CD14-positive monocyte (primary cell): ENCODE measurements around the gene GPN1. TPM values are rescaled to one million over a fixed set of nuclear protein-coding genes. Genes with fewer than 3 reads are reported as not detected.

Experiments
- DNase-seq, 3 donors: peaks; one replicate each; pipeline ENCODE4 v3.0.0-alpha.2; 2011 to 2022
- H2AFZ ChIP-seq: 2 replicates; pipeline ENCODE4 v1.6.0; 2012; ENCODE audit warnings: mild to moderate bottlenecking, low read depth, low read length, inconsistent platforms; ENCODE audit not compliant: insufficient read depth, poor library complexity, severe bottlenecking
- H3K27ac ChIP-seq, 2 donors: 1 replicate in 1 of 2; 2 replicates in 1 of 2; pipeline ENCODE4 v1.5.1; 2012 to 2013; ENCODE audit warnings: low read length in 2 of 2, control low read depth in 1 of 2, inconsistent platforms in 1 of 2, low read depth in 1 of 2, mild to moderate bottlenecking in 1 of 2
- H3K27me3 ChIP-seq, 2 donors: one replicate each; pipeline versions ENCODE4 v1.6.0 to v1.6.1; 2011 to 2013; ENCODE audit warnings: low read length in 2 of 2; ENCODE audit not compliant: control insufficient read depth in 2 of 2, insufficient read depth in 2 of 2
- H3K36me3 ChIP-seq, 2 donors: replicated peaks in 1 of 2; 1 replicate in 1 of 2; 2 replicates in 1 of 2; pipeline versions ENCODE4 v1.5.1 to v1.6.1; 2012 to 2013; ENCODE audit warnings: low read length in 2 of 2, control low read depth in 1 of 2, inconsistent platforms in 1 of 2, mild to moderate bottlenecking in 1 of 2; ENCODE audit not compliant: insufficient read depth in 2 of 2, control insufficient read depth in 1 of 2
- H3K4me1 ChIP-seq, 2 donors: 1 replicate in 1 of 2; 2 replicates in 1 of 2; pipeline versions ENCODE4 v1.5.1 to v1.6.1; 2012 to 2013; ENCODE audit warnings: low read length in 2 of 2, control low read depth in 1 of 2, inconsistent platforms in 1 of 2, mild to moderate bottlenecking in 1 of 2, moderate library complexity in 1 of 2; ENCODE audit not compliant: insufficient read depth in 2 of 2, control insufficient read depth in 1 of 2
- H3K4me2 ChIP-seq: replicated peaks from 2 replicates; pipeline ENCODE3; 2012; ENCODE audit warnings: low read length, moderate library complexity, mild to moderate bottlenecking; ENCODE audit not compliant: poor library complexity, severe bottlenecking; ENCODE audit errors: extremely low read depth
- H3K4me3 ChIP-seq, 3 experiments: fragments of 200-600 bp in 1 of 3; sonication (generic) in 1 of 3; replicated peaks in 1 of 3; 1 replicate in 2 of 3; 2 replicates in 1 of 3; pipeline ENCODE4 v1.5.1; 2011 to 2013; ENCODE audit warnings: low read length in 3 of 3, mild to moderate bottlenecking in 3 of 3, control low read depth in 2 of 3, low read depth in 2 of 3, inconsistent platforms in 1 of 3, moderate library complexity in 1 of 3
- H3K79me2 ChIP-seq: 2 replicates; pipeline ENCODE4 v1.6.0; 2012; ENCODE audit warnings: mild to moderate bottlenecking, control low read depth, inconsistent platforms, low read length, moderate library complexity; ENCODE audit not compliant: insufficient read depth
- H3K9ac ChIP-seq: 2 replicates; pipeline ENCODE4 v1.6.0; 2017; ENCODE audit warnings: low read length, mild to moderate bottlenecking; ENCODE audit not compliant: insufficient read depth, poor library complexity, severe bottlenecking
- H3K9me3 ChIP-seq, 2 donors: replicated peaks in 1 of 2; 1 replicate in 1 of 2; 2 replicates in 1 of 2; pipeline versions ENCODE4 v1.5.1 to v1.6.1; 2012 to 2013; ENCODE audit warnings: low read length in 2 of 2, control low read depth in 1 of 2; ENCODE audit not compliant: control insufficient read depth in 1 of 2, insufficient read depth in 1 of 2
- H4K20me1 ChIP-seq: 2 replicates; pipeline ENCODE4 v1.6.0; 2012; ENCODE audit warnings: mild to moderate bottlenecking, low read length, control low read depth, moderate library complexity; ENCODE audit not compliant: insufficient read depth
- H3K27ac Mint-ChIP-seq, 7 donors: one replicate each; pipeline ENCODE4 v1.8.0; 2020; ENCODE audit warnings: mild to moderate bottlenecking in 7 of 7, mixed read lengths in 7 of 7, moderate library complexity in 6 of 7, inconsistent platforms in 2 of 7
- H3K27me3 Mint-ChIP-seq, 3 donors: one replicate each; pipeline ENCODE4 v1.8.0; 2021 to 2022; ENCODE audit warnings: low read depth in 3 of 3, mild to moderate bottlenecking in 3 of 3, mixed read lengths in 3 of 3, moderate library complexity in 3 of 3, inconsistent platforms in 1 of 3
- H3K36me3 Mint-ChIP-seq, 2 donors: one replicate each; pipeline ENCODE4 v1.8.0; 2020; ENCODE audit warnings: mixed read lengths in 2 of 2, inconsistent platforms in 1 of 2, mild to moderate bottlenecking in 1 of 2
- H3K4me1 Mint-ChIP-seq: one replicate; pipeline ENCODE4 v1.8.0; 2020; ENCODE audit warnings: mild to moderate bottlenecking, mixed read lengths
- H3K4me3 Mint-ChIP-seq, 2 donors: one replicate each; pipeline ENCODE4 v1.8.0; 2020; ENCODE audit warnings: mild to moderate bottlenecking in 2 of 2, mixed read lengths in 2 of 2, moderate library complexity in 1 of 2
- H3K9me3 Mint-ChIP-seq, 7 donors: one replicate each; pipeline ENCODE4 v1.8.0; 2020 to 2022; ENCODE audit warnings: mixed read lengths in 7 of 7, mild to moderate bottlenecking in 6 of 7, moderate library complexity in 6 of 7, inconsistent platforms in 2 of 7
- CTCF ChIP-seq: fragments of 200-600 bp; IDR thresholded peaks from one replicate; pipeline ENCODE4 v1.8.0; 2022; ENCODE audit warnings: antibody characterized with exemption, mild to moderate bottlenecking
- WGBS: methylation state at CpG from one replicate; pipeline ENCODE4 v1.1.5; 2013; ENCODE audit warnings: missing lambda C conversion rate; ENCODE audit not compliant: insufficient coverage; 5-methylcytosine and 5-hydroxymethylcytosine counted together
- intact Hi-C, 2 donors: fragments of 100-400 bp; cut with micrococcal nuclease; formaldehyde crosslinking; loops; one replicate each; pipeline versions ENCODE4 v1.15.0 to v1.15.1; 2023
- polyA plus RNA-seq, 3 donors: library from polyadenylated mRNA; depleted of rRNA in 1 of 3; unstranded in 2 of 3; stranded (reverse) in 1 of 3; fragments of 300-500 nt in 2 of 3; fragments of >200 nt in 1 of 3; fragmentation: Illumina TruSeq in 2 of 3; gene quantifications; 1 replicate in 2 of 3; 2 replicates in 1 of 3; pipeline ENCODE4 v1.2.3, GENCODE V29; 2012 to 2021

Gene GPN1
- polyA plus RNA-seq, 3 donors = 16.1 to 49.8 (median 46.8) TPM

GRCh38 chr2:27582695-27583389, 46.0 kb upstream of the GPN1 start, which contains the start of gene ZNF512:
Gene ZNF512 (plus strand): TSS chr2:27583042. CDS start chr2:27583113, 71 bp downstream.
- no peaks in the 10 kb centered on the region for H3K36me3 ChIP-seq
- H3K9me3 ChIP-seq = peaks cover 6 to 10% of the 10 kb centered on the region in 2 donors
- peak within 1 kb of the TSS; percentile 74 for H3K9ac ChIP-seq
- Mint-ChIP-seq H3K27ac (peak within 1 kb of the TSS; percentile 90 to 99 (median 96)), H3K27me3 (peaks cover 0 to 2% (median 2%) of the 10 kb centered on the region in 3 donors), H3K4me1 (peaks cover 34% of the 10 kb centered on the region), H3K36me3 (peaks cover 8 to 10% of the 10 kb centered on the region in 2 donors), H3K9me3 (peaks cover 7 to 27% (median 18%) of the 10 kb centered on the region in 7 donors), H3K4me3 (peak within 1 kb of the TSS; percentile 91 to 95)
- H3K4me2 ChIP-seq = peak within 1 kb of the TSS; percentile 85
- peaks cover 15% of the 10 kb centered on the region for H4K20me1 ChIP-seq
- under 1% methylated on average over 32 of the region's 38 CpGs for WGBS
- no peak for TF ChIP-seq CTCF
- peak within 1 kb of the TSS; percentile 91 for H2AFZ ChIP-seq
- peak within 1 kb of the TSS; percentile 66 to 98 (median 87) for H3K4me3 ChIP-seq
- peak within 1 kb of the TSS; percentile 72 to 91 for H3K27ac ChIP-seq
- intact Hi-C loops = loop anchor here (10.0 kb wide), 2 partner anchors 88 to 158 kb away; partner anchors contain the start of genes NRBP1 (in 2 of the 2), FNDC4 (in 1 of the 2) and GCKR (in 1 of the 2)
- peaks cover 24 to 25% of the 10 kb centered on the region in 2 donors for H3K4me1 ChIP-seq
- DNase-seq = peak; percentile 94 to 96 (median 95)
- peaks cover 48% of the 10 kb centered on the region for H3K79me2 ChIP-seq
- H3K27me3 ChIP-seq = no peaks in the 10 kb centered on the region

- Histone ChIP-seq H2AFZ (peak overlapping the region; percentile 91), H3K4me2 (peak overlapping the region; percentile 85), H3K4me3 (peak overlapping the region; percentile 66 to 98 (median 87)), H4K20me1 (peaks cover 16% of the 10 kb centered on the region), H3K36me3 (no peaks in the 10 kb centered on the region), H3K9me3 (peaks cover 4% of the 10 kb centered on the region in 2 donors), H3K27ac (peak overlapping the region; percentile 72 to 91), H3K27me3 (no peaks in the 10 kb centered on the region), H3K4me1 (peaks cover 24 to 25% of the 10 kb centered on the region in 2 donors), H3K9ac (peak overlapping the region; percentile 74), H3K79me2 (peaks cover 54% of the 10 kb centered on the region)
- Mint-ChIP-seq H3K4me1 (peaks cover 34% of the 10 kb centered on the region), H3K36me3 (peaks cover 8 to 12% of the 10 kb centered on the region in 2 donors), H3K27me3 (peaks cover 0 to 2% (median 2%) of the 10 kb centered on the region in 3 donors), H3K27ac (peak overlapping the region; percentile 90 to 99 (median 96)), H3K4me3 (peak overlapping the region; percentile 91 to 95), H3K9me3 (peaks cover 6 to 27% (median 15%) of the 10 kb centered on the region in 7 donors)
- TF ChIP-seq CTCF = no peak
- peak in 2 of 3 donors; percentile 16 to 33 for DNase-seq
- intact Hi-C loops = loop anchor here (10.0 kb wide), 2 partner anchors 89 to 159 kb away; partner anchors contain the start of genes NRBP1 (in 2 of the 2), FNDC4 (in 1 of the 2) and GCKR (in 1 of the 2)
- 7% methylated on average over 11 of the region's 12 CpGs for WGBS
Observed at GRCh38 chr2:27583390-27583915, 45.4 kb upstream of the GPN1 start.
